GM18517 (cell line): ENCODE data around the gene USE1.

ENCODE experiments used
- ATAC-seq: cut with Tn5 transposase; IDR thresholded peaks from one replicate; pipeline ENCODE4 v1.9.1; 2021; ENCODE audit warnings: mild to moderate bottlenecking, moderate library complexity; ENCODE audit not compliant: unreplicated experiment

USE1 gene

DNA sequence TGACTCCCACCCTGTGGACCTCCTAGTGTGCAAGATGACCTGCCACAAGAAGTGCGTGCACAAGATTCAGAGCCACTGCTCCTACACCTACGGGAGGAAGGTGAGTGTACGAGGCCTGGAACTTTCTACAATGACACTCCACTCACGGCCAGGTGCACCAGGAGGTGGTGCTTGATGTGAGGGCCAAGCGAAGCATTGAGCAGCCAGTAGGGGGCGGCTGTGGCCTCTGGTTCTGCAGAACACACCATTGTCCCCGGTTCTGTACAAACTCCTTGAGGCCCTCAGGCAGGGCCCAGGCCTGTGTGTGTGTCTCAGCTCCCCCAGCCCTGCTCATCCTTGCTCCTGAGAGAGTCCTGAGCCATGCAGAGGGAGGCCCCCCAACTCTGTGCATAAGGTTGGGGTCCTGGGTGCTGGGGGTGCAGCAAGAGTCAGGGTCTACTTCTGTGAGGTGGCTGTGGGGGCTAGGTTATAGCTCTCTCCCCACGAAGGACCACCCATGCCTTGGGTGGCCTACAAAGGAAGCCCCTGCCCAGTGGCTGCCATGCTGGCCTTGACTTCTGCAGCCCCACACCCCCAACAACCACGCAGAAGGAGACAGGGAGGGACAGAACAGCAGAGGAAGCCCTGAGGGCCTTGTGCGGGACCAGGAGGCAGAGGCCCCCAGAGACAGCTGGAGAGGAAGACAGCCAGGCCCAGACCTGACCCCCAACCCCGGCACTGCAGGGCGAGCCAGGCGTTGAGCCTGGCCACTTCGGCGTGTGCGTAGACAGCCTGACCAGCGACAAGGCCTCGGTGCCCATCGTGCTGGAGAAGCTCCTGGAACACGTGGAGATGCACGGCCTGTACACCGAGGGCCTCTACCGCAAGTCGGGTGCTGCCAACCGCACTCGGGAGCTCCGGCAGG, 9.7 kb upstream of the USE1 start:
- ATAC-seq = no peak

DNA sequence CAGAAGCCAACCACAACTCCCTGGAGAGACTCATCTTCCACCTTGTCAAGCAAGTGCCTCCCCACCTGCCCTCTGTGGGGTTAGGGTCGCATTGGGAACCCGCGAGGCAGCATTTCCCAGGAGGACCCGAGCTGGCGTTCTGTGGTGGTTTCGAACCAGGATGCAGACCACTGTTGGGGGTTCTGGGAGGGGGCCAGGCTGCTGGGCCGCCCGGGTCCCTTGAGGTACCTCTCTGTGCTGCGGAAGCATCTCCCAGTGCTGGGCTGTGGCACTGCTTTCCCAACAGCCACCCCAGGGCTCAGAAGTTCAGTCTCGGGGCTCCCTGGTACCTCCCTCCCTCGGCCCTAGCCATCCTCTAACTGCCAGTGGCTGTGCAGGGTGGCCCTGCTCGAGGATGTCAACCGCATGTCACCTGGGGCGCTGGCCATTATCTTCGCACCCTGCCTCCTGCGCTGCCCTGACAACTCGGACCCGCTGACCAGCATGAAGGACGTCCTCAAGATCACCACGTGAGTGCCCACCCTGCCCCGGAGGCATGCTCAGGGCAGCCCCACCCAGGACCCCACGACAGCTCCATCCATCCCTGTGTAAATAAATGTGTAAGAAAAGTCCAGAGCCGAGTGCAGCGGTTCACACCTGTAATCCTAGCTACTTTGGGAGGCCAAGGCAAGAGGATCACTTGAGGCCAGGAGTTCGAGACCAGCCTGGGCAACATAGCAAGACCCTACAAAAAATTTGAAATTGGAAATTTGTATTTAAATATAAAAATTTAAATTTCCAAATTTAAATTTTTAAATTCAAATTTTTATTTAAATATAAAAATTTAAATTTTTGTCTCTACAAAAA, 8.2 kb upstream of the USE1 start:
- ATAC-seq = no peak

DNA sequence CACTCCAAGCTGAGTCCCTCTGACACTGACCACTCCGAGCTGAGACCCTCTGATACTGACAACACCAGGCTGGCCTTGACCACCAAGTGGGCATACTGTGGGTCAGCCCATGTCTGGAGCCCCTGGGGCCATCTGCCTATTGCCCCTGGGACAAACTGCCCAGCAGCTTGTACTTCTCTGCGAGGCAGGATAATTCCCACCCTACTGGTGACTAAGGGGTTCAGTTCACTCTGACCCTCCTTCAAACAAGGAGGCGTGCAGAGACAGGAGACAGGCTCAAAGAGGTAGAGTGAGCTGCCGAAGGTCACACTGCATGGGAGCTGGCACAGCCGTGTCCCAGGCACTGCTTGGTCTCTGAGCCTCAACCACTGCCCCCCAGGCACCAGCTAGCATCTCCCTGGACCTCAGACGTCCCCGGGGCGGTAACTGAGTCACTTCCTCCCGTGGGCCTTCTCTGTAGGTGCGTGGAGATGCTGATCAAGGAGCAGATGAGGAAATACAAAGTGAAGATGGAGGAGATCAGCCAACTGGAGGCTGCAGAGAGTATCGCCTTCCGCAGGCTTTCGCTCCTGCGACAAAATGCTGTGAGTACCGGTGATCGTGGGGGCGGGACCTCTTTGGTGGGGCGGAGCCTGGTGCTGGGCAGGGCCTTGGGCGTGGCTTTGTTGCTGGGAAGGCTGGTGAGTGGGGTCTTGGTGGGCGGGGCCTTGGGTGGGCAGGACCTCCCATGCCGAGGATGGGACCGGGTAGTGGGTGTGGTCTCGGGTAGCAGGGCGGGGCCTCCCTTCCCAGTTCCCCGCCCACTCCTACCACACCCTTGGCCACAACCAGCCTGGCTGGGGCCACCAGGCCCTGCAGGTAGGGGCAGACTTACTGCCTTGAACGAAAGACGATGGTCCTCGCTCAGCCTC, 5.8 kb upstream of the USE1 start:
- no peak for ATAC-seq

DNA sequence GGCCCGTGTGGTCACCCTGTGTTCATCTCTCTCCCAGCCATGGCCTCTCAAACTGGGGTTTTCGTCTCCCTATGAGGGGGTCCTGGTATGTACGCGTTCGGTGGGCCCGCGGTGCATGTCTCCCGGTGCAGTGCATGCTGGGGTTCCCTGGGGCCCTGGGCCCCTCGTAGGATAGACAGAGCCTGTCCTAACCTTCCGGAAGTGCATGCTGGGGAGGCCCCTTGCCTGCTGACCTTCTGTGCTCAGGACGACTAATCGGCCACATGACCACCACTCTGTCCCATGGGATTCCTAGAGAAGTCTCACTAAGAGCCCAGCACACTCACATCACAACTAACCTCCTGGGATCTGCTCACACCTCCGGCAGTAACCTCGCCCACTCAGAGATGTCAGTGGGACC, 4.9 kb upstream of the USE1 start:
- no peak for ATAC-seq

DNA sequence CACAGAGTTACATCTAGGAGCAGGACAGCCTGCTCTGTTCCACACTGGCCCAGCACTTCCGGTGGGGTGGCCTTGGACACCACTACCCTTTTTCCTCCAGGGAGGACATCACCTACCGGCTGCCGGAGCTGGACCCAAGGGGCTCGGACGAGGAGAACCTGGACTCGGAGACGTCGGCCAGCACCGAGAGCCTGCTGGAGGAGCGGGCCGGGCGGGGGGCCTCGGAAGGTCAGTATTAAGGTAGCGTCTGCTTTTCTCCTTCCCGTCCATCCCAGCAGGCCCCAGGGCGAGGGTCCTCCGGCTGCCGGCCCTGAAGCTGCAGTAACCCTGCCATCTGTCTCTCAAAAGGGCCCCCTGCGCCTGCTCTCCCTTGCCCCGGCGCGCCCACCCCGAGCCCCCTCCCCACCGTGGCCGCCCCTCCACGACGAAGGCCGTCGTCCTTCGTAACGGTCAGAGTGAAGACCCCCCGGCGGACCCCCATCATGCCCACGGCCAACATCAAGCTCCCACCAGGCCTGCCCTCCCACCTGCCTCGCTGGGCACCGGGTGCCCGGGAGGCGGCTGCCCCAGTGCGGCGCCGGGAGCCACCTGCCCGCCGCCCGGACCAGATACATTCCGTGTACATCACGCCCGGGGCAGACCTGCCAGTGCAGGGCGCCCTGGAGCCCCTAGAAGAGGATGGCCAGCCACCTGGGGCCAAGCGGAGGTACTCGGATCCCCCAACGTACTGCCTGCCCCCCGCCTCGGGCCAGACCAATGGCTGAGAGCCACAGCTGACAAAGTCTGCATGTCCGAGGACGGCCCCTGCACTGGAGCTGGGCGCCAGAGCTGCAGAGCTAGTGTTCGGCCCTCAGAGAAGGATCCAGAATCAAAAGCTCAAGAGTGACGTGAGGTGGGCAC, 3.4 kb upstream of the USE1 start:
- ATAC-seq = no peak

DNA sequence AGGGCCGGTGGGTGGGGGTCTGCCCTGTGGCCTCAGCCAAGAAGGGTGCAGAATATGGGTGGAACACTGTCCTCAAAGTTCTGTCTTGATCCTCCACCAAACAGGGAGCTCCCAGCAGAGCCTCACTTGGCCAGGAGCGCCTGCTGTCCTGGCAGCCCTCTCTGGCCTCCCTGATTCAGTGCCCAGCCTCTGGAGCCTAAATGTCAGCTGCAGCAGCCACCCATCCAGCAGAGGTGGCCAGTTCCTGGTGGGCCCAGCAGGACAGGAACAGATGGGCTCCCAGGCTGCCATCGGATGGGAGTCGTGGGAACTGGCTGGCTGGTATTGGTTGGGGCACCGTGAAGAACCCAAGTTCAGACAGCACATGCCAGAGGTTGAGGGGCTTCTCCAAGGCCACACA, 1.8 kb upstream of the USE1 start:
- ATAC-seq = no peak

DNA sequence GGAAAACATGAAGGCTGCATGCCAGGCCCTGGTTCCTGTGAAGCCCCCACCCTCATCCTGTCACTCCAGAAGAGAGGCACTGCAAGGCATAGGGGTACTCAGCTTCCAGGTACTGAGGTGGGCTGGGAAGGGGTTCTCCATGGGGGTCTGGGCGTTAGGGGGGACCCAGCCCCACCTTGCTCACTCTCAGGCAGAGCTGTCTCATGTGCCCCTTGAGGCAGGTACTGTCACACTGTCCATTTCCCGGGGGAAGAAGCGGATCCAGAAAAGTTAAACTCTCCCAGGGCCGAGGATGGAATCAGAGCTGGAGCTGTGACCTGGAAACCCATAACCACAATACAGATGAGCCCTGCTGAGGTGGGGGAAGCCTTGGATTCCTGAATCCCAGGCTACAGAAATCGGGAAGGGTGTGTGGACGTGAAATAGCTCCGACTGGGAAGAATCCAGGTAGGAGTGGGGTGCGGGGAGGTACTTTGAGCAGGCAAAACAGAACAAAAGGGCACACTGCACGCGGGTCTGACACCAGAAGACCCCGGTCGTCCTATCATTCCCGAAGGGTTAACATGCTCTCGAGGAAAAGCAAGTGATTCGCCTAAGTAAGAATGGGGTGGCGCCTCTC, 540 bp upstream of the USE1 start:
- no peak for ATAC-seq

DNA sequence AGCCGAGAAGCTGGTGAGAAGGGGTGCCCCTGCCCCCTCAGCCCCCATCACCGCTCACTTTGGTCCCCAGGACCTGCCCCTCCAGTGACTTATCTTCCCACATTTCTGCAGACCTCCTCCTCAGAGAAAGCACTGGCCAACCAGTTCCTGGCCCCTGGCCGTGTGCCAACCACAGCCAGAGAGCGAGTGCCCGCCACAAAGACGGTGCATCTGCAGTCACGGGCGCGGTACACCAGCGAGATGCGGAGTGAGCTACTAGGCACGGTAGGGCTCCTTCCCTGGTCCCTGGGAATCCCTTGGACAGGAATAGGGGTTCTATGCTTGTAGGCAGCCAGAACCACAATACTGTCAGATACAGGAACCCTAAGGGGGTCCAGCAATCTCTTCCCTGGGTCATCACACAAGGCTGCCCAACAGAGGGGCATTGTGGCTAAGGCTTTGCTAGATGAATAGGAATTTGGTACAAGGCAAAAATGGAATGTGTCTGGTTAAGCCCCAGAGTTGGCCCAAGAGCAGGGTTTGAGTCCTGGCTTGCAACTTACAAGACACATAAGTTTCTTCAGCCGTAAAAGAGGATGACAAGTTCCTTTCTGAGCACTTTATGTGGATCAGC, 1.0 kb downstream of the USE1 start:
- ATAC-seq = no peak

DNA sequence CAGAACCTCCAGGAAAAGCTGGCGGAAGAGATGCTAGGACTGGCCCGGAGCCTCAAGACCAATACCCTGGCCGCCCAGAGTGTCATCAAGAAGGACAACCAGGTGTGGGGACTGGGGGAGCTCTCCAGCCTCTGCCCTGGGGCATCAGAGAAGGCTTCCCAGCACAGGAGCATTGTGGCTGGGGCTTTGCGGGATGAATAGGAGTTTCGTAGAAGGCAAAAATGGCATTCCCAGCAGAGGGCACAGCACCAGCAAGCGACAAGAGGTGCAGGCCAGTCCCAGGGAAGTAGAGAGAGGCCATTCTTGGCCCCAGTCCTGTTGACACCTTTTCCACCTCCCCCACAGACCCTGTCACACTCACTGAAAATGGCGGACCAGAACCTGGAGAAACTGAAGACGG, 4.1 kb downstream of the USE1 start:
- no peak for ATAC-seq

DNA sequence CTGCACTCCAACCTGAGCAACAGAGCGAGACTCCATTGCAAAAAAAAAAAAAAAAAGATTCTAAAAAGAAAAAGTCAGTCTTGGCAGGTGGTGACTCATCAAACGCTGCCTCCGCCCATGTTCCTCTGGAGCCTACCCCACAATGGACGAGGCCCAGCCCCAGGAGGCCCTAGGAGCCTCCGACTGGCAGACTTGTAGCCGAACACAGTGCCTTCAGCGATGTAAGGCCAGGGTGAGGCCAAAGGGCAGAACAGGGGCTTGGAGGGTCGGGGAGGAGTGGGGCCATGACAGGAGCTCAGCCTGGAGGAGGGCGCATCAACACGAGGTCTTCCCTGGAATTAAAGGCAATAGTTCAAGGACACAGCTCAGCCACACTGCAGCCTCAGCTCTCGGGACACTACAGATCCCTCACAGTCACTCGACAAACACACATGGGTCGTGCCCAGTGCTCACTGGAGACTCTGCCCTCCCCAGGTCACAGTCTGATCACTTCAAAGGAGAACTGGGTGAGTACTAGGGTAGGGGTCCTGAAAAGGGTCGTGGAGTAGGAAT, 5.1 kb downstream of the USE1 start:
- ATAC-seq = no peak

DNA sequence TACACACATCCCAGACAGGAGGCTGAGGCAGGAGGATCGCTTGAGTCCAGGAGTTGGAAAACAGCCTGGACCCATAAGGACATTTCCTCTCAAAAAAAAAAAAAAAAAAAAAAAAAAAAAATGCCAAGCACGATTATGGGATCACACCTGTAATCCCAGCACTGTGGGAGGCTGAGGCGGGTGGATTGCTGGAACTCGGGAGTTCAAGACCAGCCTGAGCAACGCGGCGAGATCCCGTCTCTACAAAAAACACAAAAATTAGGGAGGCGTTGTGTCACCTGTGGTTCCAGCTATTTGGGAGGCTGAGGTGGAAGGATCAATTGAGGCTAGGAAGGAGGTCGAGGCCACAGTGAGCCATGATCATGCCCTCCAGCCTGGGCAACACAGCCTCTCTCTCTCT, 9.9 kb downstream of the USE1 start:
- no peak for ATAC-seq

DNA sequence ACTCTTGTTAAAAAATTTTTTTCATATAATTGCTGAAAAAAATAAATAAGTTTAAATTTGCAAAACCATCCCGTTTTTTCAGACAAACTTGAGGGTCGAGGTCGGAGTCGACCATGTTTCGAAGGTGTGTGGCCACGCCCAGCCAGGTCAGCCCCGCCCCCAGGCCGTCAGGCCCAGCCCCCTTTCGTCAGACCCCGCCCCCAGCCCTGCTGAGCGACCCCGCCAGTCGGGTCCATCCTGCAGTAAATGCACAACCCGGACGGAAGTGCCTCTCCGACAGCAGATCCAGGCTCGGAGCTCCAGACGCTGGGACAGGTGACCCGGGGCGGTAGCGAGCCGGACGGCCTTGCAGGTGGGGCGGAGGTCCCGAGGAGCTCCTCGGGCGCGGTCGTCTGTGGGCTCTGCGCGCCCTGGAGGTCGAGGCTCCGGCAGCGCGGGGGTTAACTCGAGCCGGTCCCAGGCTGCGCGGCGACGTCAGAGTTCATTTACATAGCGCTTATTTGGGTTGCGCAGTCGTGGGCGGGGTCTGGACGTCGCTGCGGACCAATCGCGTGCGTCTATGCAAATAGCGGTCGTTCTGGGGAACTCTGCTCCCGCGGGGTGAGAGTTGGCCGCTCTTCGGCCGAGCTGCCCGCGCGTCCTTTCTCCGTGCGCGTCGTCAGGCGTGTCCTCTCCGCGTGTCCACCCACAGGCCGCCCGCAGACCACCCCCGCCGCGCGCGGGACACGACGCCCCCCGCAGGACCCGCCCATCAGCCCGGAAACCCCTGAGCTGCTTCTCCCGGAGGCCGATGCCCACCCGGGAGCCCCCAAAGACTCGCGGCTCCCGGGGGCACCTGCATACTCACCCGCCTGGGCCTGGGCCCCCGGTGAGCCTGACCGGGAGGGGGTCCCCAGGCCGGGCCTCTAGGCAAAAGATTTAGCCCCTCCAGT, 11.1 kb downstream of the USE1 start, which contains the start of gene OCEL1:
OCEL1 (plus strand) TSS at position 225 of the 932 bp plus-strand sequence; CDS start at position 247, 22 bp downstream.
- peak; percentile 84 for ATAC-seq

DNA sequence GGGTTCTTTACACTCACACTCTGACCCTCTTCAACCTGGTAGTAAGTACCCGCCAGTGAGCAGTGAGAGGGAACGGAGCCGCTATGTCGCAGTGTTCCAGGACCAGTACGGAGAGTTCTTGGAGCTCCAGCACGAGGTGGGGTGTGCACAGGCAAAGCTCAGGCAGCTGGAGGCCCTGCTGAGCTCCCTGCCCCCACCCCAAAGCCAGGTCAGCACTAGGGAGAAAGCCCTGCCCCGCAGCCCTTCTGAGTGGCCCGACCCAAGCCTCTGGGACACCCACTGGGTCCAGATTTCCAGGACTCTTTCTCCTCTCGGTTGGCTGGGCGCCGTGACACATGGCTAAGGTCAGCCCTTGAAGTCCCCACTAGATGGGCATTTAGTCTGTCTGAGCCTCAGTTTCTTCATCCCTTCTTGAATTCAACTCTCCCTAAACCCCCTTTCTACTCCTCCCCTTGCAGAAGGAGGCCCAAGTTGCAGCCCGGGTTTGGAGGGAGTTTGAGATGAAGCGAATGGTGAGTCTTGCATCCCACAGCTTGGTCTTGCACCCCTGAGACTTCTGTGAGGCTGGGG, 12.7 kb downstream of the USE1 start:
- no peak for ATAC-seq

DNA sequence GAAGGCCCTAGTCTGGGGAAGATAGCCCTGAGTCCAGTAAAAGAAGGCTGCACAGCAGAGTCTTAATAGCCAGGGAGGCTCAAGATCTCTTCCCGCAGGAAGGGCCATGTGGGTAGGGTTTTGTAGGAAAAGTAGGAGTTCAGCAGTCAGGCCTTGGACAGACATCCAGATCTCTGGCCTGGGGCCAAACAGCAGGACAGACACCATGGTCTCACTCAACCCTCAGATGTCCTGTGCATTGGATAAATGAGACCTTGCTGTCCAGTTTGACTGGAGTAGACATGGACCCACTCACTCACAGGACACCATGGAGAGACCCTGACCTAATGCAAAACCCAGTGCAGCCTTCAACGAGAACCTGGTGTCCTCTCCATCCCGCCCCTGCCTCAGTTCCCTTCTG, 14.7 kb downstream of the USE1 start:
- no peak for ATAC-seq

DNA sequence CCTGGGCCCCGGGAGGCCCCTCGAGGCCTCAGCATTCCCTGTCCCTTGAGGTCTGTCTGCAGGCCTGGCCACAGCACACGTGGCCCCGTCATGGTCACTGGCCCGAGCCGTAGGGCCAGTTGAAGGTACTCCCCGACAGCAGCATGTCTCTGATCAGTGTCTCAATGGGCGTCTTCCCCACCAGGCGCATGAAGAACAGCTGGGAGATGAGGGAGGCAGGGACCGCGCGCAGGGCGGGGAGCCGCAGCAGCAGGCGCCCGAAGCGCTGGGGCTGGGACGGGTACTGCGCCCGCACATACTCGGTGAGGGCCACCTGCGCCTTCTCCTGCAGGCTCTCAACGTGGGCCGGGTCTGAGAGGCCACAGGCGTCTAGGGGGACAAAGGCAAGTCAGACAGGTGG, 17.1 kb downstream of the USE1 start:
- ATAC-seq = no peak

DNA sequence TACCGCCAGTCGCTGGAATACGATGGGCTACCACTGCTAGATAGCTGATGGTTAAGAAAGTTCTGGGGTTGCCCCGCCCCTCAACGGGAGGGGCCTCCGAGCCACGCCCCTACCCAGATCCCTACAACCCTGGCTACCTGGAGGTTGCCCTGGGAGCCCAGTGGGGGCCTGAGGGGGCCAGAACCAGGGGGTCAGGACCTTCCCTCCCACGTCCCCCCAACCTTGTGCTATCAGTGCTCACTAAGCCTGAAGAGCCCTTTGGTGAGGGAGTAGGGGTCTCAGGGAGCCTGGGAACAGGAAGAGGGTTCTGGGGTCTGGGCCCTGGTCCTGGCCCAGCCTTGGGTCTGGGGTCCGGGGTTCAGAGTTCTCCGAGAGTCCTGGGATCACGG, 19.7 kb downstream of the USE1 start:
- ATAC-seq = peak; percentile 33

DNA sequence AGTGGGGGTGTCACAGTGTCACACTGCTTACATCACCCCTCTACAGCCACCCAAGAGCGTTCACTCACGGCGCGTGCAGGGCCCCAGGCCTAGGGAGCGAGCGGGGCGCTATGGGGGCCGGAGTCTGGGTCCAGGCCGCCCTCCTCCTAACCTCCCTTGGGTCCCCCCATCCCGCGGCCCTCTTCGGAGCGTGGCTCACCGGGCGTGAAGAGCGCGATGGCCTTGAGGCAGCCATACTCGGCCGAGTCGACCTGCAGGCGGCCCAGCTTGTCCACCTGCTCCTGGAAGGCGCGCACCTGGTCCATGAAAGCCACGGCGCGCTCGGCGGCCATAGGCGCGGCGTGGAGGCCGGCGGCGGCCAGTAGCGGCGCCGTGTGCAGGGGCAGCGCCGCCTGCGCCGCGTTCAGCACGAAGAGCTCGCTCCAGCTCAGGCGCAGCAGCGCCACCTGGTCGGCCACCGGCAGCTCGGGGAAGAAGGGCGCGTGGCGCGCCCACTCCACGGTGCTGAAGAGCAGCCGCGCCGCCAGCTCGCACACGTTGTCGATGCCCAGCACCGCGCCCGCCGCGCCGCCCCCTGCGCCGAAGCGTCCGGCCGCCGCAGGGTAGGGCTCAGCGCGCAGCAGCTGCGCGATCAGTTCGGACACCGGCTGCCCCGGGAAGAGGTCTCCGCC, 20.3 kb downstream of the USE1 start:
- ATAC-seq = peak; percentile 55
